NOMO-1 treated with DMSO at 0.1 percent for 48 hours (cell line): Measurements from ENCODE around the gene EMILIN2.
"Not testable (repeated sequence)": the region's sequence is repeated elsewhere in the genome, so short reads cannot be mapped to it uniquely, and the experiment has no call there.

Experiments used
- DNase-seq: peaks from one replicate; lab custom pipeline; 2025; ENCODE audit not compliant: unreplicated experiment; lab: John Stamatoyannopoulos, UW

The EMILIN2 gene

DNA sequence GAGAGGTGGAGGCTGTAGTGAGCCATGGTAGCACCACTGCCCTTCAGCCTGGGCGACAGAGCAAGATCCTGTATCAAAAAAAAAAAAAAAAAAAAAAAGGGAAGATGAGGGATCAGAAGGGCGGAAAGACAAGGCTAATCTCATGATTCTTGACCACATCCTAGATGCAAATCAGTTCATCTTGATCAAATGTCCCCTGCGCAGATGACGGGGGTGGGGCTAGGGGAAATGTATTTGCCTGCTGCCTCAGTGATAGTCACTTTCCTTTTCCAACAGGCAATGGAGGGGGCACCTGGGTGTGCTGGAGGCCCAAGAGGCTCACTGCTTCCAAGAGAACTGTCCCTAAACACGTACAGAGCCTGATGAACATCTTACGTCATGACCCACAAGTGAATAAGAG lies 3.7 kb upstream of the EMILIN2 start:
- no peak for DNase-seq

DNA sequence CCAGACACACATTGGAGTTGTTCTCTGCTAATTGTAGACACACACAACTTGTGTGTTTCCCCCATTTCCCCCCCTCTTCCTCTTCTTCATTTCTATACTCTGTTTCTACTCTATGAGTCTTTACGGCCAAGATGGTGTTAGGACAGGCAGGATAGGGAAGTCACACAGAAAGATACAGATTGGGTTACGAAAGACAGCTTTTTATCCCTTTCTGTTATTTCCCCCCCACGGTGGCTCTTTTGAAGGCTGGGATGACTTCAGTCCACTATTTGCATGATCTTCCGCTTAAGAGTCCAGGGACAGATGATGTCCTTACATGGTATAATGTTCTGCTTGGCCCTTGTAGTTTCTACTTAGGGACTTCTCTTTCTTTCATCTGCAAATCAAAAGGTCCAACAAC lies 1.6 kb upstream of the EMILIN2 start:
- DNase-seq: no peak

DNA sequence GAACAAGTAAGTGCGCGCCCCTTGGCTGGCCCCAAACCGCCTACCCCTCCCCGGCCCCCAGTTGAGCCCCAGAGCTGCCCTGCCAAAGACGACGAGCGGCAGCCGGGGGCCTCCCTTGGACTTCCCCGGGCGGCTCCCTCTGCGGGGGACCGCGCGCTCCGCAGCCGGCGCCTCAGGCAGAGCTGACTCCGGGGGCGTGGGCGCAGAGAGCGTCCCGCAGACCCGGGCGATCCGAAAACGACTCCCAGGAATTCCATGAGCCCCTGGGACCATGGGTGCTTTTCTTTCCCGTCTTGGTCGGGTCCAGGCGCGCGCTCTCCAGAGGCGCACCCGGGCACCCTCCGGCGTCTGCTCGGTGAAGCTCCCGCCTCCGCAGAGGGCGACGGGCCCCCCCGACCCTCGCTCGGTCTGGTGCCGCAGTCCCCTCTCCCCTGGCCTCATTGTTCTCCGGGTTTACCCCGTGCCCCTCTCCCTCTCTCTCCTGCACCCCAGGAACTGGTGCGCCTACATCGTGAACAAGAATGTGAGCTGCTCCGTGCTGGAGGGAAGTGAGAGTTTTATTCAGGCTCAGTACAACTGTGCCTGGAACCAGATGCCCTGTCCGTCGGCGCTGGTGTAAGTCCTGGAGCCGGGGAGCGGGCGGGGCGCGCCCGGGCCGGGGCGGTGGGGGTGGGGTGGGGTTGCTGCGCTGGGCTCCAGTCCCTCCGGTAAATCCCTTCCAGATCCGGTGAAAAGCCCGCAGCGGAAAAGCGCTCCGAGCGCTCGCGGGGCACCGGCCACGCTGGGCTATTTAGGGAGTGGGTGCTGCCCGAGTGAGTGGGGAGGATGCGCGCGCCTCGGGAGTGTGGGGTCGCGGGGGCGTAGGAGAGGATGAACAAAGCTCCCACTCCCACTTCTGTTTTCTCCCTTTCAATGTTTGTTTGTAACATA lies 776 bp downstream of the EMILIN2 start:
- no peak for DNase-seq

DNA sequence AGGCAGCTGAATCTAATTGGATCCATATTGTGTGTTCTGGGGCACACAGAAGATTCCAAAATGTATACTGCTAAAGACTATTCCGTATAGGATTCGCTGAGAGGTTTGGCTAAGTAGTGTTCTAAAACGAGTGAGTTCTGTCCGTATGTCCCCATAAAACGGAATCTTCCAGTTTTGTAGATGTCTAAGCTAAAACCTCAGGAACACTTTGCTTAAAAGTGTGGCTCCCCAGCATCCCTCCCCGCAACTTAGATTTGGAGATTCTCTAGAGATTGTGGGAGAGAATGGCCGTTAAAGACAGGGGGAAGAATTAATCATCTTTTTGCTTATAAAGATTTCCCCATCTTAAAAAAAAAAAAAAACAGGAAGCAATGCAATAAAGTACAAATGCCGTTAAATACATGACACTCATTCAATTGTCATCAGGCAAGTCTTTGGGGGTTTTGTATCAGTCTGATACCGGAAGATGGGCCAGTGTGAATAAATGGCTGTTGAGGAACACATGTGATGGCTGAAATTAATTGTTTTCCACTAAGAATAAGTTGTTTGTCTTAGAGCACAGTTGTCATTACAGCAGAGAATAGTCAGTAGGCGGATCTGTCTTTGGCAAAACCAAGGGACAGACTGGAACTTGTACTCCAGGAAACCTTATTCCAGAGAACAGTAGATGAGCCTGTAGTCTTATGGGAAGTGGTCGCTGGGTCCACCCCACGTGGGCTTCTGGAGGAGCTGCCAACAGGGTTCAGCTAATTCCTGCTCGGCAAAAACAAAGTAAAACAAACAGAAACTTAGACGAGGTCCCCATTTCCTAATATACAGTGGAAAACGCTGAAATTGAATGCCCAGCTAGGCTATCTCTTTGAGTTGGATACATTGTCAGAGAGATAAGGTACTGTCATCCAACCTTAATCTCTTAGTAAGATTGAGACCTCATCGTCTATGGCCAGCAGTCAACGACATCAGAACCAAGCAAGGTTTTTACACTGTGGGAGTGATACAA lies 1.7 kb downstream of the EMILIN2 start:
- DNase-seq: no peak

DNA sequence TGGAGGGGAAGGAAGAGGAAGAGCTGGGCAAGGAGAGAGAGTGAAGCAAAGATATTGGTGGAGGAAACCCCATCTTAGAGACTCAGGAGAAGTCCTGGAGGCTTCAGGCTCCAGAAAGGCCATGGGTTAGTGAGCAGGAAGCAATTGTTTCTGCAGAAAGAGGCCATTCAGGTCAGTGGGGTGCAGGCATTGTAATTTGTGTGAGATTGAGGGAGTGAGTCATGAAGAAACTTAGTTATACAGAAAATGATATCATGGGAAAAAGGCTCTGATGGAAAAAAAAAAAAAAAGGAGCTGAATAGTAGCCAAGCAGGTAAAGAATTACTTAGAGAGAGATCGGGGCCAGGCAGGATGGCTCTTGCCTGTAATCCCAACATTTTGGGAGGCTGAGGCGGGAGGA lies 4.0 kb downstream of the EMILIN2 start:
- DNase-seq: no peak

DNA sequence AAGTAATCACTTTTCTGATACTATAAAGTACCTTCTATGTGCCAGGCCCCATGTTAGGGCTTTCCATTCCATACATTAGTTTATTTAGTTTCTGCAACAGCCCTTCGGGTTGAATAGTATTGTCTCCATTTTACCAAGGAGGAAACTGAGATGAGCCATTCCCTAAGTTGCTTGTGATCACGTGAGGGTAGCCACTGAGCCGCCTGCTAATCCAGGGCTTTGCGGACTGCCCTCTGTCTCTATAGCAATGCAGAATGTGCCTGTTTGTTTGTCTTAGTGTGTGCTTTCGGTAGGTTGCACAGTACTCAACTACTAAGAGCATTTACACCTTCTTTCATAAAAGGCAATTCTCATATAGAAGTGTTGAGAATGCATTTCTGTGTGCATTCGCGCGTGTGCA lies 5.0 kb downstream of the EMILIN2 start:
- DNase-seq: no peak

DNA sequence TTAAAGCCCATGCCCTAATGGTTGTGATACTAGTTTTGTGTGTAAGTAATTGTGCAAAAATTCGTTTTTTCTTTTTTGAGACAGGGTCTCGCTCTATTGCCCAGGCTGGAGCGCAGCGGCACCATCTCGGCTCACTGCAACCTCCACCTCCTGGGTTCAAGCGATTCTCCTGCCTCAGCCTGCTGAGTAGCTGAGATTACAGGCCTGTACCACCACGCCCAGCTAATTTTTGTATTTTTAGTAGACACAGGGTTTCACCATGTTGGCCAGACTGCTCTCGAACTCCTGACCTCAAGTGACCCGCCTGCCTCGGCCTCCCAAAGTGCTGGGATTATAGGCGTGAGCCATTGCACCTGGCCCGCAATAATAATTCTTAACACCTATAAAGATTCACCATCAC lies 5.7 kb downstream of the EMILIN2 start:
- DNase-seq: not testable (repeated sequence)

DNA sequence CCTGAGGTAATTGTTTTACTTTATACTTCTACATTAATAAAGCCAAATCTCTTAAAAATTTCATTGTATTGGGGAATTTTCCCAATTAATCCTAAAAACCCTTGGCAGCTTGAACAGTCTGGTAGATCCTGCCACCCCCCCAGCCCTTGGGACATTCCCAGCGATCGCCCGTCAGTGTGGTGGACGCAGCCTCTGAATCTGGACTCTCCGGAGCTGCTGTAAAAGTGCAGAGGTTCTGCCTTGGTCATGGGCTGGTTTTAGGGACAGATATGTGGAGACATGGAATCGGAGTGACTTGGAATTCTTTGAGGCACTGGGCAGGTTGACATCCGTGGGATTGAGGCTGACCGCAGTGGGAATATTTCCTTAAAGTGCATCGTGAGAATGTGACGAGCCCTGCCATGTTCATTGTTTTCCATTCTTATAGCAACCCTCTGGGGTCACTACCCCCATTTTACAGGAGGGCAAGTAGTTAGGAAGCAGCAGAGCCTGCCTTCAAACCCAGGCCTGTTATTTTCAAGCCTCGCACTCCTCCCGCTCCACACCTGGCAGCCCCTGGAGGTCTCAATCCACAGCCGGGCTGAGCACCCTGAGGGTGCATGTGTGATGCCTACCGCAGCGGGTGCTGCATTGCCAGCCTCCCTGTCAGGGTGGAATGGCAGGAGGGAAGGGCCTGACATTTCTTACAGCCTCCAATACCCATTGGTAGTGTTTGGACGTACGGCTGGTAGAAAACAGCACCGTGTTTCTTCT lies 6.5 kb downstream of the EMILIN2 start:
- no peak for DNase-seq

DNA sequence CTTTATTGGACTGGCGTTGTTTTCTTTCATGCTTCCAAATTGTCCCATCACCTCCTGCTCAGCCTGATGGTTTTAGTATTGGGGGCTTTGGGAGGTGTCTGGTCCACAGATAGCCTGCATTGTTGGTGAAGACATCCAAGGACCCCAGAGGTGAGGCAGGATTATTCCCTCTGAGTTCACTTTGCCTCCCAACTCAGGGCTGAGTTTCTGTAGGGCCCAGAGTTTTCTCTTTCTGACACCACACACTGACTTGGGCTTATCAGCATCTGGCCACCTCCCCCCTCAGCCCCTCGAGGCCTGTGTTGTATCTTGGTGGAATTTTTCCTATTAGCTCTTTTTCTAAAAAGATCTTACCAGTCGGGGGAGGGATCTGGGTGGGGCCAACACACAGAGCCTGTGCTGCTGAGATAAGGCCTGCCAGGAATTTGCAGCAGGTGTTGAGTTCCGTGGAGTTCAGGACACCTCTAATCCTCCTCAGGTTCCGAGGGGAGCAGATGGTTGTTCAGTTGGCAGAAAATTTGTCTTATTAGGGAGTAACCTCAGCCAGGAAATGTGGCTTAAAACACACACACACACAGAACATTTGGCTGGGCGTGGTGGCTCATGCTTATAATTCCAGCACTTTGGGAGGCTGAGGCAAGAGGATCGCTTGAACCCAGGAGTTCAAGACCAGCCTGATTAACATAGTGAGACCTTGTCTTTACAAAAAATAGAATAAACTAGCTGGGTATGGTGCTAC lies 7.3 kb downstream of the EMILIN2 start:
- DNase-seq: no peak

DNA sequence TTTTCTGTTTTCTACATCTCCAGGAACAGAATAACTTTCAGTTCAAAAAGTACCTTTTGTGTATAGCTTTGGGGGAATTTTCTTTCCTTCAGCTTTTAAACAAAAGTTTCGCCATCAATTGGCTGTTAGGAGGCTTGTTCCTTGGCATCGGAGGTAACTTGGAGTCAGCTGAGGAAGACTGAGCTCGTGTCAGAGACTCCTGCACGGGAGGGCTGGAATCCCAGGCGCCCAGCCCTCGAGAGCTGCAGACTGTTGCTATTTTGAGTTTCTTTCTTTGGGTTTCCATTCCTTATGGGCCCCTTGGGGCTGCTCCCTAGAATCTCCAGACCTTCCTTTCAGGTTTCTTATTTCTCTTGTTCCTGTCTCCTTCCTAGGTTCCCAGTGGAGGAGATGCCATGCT lies 8.1 kb downstream of the EMILIN2 start:
- no peak for DNase-seq

DNA sequence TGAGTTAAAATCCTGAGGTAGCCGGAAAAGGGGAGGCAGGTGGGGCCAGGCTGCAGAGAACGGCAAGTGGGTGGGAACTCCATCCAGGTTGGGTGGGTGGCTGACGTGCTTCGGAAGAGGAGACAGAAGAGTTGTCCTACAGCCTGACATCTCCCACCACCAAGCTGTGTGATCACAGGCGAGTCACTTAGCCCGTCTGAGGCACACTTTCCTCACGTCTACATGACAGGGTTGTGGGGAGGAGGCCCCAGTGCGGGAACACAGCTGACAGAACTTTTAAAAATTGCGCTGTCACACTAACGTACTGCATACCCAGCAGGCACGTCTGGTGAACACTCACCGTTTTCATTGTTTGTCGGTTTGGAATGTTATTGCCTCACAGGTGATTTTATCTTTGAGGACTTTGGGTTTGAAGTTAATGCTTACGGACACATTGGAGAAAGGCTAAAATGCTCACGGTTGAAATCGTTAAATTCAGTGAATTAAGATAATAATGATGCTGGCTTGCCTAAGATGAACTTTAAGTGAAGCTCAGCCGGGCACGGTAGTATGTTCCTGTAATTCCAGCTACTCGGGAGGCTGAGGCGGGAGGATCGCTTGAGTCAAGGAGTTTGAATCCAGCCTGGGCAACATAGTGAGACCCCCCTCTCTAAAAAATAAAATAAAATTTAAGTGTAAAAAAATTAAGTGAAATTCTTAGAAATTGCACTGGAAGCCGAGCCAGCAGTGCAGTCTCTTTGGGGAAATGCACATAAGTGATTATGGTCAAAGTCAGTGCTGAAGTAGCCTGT lies 8.9 kb downstream of the EMILIN2 start:
- no peak for DNase-seq

DNA sequence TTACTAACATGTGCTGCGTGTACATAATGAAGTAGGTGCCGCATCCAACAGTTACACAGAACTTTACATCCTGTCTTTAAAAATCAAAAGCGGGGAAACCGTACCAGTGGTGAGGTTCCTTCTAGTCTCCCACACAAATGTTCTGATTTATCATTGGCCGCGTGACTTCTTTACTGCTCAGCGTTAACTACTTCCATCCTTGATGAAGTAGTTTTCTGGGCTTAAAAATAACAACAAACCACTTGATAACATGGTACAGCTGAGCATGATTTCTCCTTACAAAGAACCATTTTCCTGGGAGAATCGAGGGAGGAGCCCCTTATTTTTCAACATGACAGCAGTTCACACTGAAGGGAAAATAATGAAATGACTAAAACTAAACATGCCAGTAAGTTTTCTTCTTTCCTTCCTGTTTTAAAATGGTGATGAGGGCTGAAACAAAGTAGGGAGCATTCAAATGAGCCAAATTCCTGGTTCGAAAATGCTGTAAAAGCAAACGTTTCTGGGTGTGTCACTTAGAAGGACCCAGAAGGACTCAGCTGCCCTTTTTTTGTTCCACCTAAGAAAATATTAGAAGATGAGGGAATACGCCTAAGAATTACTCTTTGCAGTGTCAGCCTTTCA lies 9.9 kb downstream of the EMILIN2 start:
- DNase-seq: no peak

DNA sequence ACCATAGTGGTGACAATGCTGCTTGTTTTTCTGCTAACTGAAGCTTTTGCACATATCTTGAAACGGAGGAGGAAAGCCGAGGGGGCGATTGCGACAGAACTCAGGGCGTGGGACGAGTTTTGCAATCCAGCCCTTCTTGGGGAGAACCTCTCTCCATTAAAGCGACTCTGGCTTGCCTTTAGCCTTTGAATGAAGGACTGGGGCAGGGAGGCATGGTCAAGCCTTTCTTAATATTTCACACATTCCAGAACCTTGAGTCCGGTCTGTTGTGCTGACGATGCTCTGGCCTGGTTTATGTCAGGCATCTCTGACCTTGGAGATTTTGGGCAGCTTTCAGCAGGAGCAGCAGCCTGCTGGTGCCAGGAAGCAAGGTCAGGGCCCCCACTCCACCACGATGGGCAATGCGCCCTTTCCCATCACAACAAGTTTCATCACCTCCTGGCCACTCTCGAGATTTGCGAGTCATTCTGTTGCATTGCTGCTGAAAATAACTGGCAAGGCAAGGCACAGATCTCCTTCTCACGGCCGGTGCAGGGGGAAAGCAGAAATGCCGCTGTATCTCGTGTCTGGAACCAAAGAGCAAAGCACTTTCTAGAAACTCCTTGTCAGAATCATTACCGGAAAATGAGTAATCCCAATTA lies 10.8 kb downstream of the EMILIN2 start:
- DNase-seq: no peak

DNA sequence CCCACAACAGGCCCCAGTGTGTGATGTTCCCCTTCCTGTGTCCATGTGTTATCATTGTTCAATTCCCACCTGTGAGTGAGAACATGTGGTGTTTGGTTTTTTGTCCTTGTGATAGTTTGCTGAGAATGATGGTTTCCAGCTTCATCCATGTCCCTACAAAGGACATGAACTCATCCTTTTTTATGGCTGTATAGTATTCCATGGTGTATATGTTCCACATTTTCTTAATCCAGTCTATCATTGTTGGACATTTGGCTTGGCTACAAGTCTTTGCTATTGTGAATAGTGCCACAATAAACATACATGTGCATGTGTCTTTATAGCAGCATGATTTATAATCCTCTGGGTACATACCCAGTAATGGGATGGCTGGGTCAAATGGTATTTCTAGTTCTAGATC lies 13.6 kb downstream of the EMILIN2 start:
- DNase-seq: not testable (repeated sequence)

DNA sequence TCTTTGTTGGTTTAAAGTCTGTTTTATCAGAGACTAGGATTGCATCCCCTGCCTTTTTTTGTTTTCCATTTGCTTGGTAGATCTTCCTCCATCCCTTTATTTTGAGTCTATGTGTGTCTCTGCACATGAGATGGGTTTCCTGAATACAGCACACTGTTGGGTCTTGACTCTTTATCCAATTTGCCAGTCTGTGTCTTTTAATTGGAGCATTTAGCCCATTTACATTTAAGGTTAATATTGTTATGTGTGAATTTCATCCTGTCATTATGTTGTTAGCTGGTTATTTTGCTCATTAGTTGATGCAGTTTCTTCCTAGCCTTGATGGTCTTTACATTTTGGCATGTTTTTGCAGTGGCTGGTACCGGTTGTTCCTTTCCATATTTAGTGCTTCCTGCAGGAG lies 17.2 kb downstream of the EMILIN2 start:
- DNase-seq: not testable (repeated sequence)

DNA sequence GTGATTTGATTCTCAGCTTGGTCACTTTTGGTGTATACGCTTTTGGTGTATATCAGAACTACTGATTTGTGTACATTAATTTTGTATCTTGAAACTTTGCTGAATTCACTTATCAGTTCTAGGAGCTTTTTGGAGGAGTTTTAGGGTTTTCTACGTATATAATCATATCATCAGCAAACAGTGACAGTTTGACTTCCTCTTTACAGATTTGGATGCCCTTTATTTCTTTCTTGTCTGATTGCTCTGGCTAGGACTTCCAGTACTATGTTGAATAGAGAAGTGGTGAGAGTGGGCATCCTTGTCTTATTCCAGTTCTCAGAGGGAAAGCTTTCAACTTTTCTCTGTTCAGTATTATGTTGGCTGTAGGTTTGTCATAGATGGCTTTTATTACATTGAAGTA lies 19.7 kb downstream of the EMILIN2 start:
- DNase-seq: not testable (repeated sequence)

DNA sequence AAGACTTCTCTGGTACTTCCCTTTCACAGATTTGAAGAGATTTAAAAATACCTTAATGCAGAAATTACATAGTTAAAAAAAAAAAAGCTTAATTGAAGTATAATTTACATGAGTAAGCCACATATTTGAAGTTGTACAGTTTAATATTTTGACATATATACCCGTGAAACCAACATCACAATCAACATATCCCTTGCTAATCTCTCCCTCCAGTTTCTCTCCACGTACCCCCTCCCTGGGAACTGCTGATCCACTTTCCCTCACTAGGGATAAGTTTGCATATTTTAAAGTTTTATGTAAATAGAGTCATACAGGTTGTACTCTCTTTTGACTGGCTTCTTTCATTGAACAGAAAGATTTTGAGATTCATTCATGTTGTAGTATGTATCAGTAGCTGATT lies 22.4 kb downstream of the EMILIN2 start:
- DNase-seq: no peak

DNA sequence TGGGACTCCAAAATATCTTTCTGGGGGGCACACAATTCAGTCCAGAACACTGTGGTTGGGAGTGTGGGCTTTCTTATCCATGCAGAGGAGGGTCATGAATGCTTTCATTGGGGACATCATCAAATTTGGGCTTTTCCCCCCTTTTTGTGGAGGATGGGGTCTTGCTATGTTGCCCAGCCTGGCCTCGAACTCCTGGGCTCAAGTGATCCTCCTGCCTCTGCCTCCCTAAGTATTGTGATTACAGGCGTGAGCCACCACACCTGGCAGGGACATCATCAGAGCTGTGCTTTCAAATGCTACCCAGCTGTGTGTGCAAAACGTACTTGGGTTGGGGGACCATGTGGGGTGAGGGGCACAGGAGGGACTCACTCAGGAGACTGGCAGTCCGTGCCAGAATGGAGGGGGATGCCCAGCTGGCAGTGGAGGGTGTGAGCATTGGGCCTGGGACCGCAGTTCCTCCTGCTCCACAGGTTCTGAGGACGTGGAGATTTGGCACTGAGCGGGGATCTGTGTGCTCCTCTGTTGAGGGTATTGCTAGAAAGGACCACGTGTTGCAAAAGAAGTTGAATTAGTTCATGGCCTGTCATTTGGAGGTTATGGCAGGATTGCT lies 24.4 kb downstream of the EMILIN2 start:
- DNase-seq: no peak
